Cortex of kidney (tissue), 1 donor: ENCODE measurements around the gene ERI2.
"Not testable (repeated sequence)": the region's sequence is repeated elsewhere in the genome, so short reads cannot be mapped to it uniquely, and the experiment has no call there.

Experiments
- DNase-seq: peaks from one replicate; lab custom pipeline; 2025; lab: John Stamatoyannopoulos, UW

ERI2 gene

GRCh38 chr16:20814784-20815183, 8.5 kb upstream of the ERI2 start:
- no peak for DNase-seq

GRCh38 chr16:20812510-20812909, 6.2 kb upstream of the ERI2 start:
- DNase-seq: no peak

- no peak for DNase-seq
These were observed 5.7 kb upstream of the ERI2 start for GRCh38 chr16:20811889-20812439.

- no peak for DNase-seq
These were observed 1.6 kb upstream of the ERI2 start for GRCh38 chr16:20807862-20808261.

GRCh38 chr16:20805684-20806167, 546 bp downstream of the ERI2 start:
- not testable (repeated sequence) for DNase-seq

- DNase-seq: no peak
These were observed 2.6 kb downstream of the ERI2 start for GRCh38 chr16:20803561-20804214.

- DNase-seq: no peak
These were observed 3.1 kb downstream of the ERI2 start for GRCh38 chr16:20803192-20803560.

- no peak for DNase-seq
These were observed 5.0 kb downstream of the ERI2 start for GRCh38 chr16:20801278-20801677.

GRCh38 chr16:20799599-20799998, 6.7 kb downstream of the ERI2 start:
- DNase-seq: no peak

GRCh38 chr16:20798364-20798763, 7.9 kb downstream of the ERI2 start:
- DNase-seq: no peak

GRCh38 chr16:20791923-20792612, 14.2 kb downstream of the ERI2 start:
- DNase-seq: no peak

GRCh38 chr16:20789130-20789529, 17.1 kb downstream of the ERI2 start:
- no peak for DNase-seq

- DNase-seq: no peak
These were observed 22.1 kb downstream of the ERI2 start for GRCh38 chr16:20784204-20784603.

- DNase-seq: no peak
These were observed 23.8 kb downstream of the ERI2 start for GRCh38 chr16:20782470-20782869.

- DNase-seq: no peak
These were observed 24.6 kb downstream of the ERI2 start for GRCh38 chr16:20781697-20782096.

GRCh38 chr16:20774703-20775362, 31.4 kb downstream of the ERI2 start:
- DNase-seq: no peak

- DNase-seq: no peak
These were observed 32.6 kb downstream of the ERI2 start for GRCh38 chr16:20773679-20774078.

- DNase-seq: no peak
These were observed 37.5 kb downstream of the ERI2 start for GRCh38 chr16:20768818-20769217.

- DNase-seq: no peak
These were observed 38.2 kb downstream of the ERI2 start for GRCh38 chr16:20768121-20768520.

- DNase-seq: no peak
These were observed 38.7 kb downstream of the ERI2 start for GRCh38 chr16:20767577-20767976.

- no peak for DNase-seq
These were observed 40.0 kb downstream of the ERI2 start for GRCh38 chr16:20766294-20766693.

- DNase-seq: no peak
These were observed 40.5 kb downstream of the ERI2 start for GRCh38 chr16:20765732-20766131.

GRCh38 chr16:20764448-20764847, 41.8 kb downstream of the ERI2 start:
- not testable (repeated sequence) for DNase-seq
